Measurements from ENCODE around the gene EFCAB8. TPM values are rescaled to one million over a fixed set of nuclear protein-coding genes. Genes with fewer than 3 reads are reported as not detected.

Gene EFCAB8
- total and polyA plus RNA-seq, 2 donors from 2014 or later = 0.13 TPM; not detected in 1

- H3K4me1 ChIP-seq (ENCODE audit: control insufficient read depth in 2 of 3, insufficient read depth in 2 of 3, low read depth in 1 of 3, low read length in 3 of 3) = no peaks in the 10 kb centered on the region
- intact Hi-C loops (cut with DNase I) = no loop called here
- no peak for DNase-seq
- H3K27me3 ChIP-seq (ENCODE audit: control insufficient read depth, insufficient read depth, low read length) = no peaks in the 10 kb centered on the region
- FAIRE-seq = no peak
- H3K9me3 ChIP-seq (ENCODE audit: control insufficient read depth in 2 of 3, insufficient read depth in 1 of 3, low read length in 3 of 3) = no peaks in the 10 kb centered on the region
- H3K9ac ChIP-seq (ENCODE audit: low read length in 3 of 3) = no peak overlapping the region
- H3K27ac ChIP-seq (ENCODE audit: low read depth in 2 of 2, low read length in 2 of 2) = no peak overlapping the region
- no peaks in the 10 kb centered on the region for H3K36me3 ChIP-seq (ENCODE audit: control insufficient read depth in 2 of 3, insufficient read depth in 3 of 3, low read length in 3 of 3)
- H3K4me3 ChIP-seq (ENCODE audit: low read length in 3 of 3) = no peak overlapping the region
- TF ChIP-seq CTCF (IDR thresholded peaks at IDR 0.05; ENCODE audit: borderline replicate concordance, extremely low read depth, insufficient read depth) = no peak
Observed at GRCh38 chr20:32979201-32979998, 120.7 kb downstream of the EFCAB8 start.

GRCh38 chr20:32980131-32980941 lies 121.6 kb downstream of the EFCAB8 start:
- intact Hi-C loops (cut with DNase I) = no loop called here
- no peak overlapping the region for H3K27ac ChIP-seq (ENCODE audit: low read depth in 2 of 2, low read length in 2 of 2)
- no peaks in the 10 kb centered on the region for H3K27me3 ChIP-seq (ENCODE audit: control insufficient read depth, insufficient read depth, low read length)
- no peak overlapping the region for H3K4me3 ChIP-seq (ENCODE audit: low read length in 3 of 3)
- FAIRE-seq (no peak), DNase-seq (no peak)
- H3K9me3 ChIP-seq (ENCODE audit: control insufficient read depth in 2 of 3, insufficient read depth in 1 of 3, low read length in 3 of 3) = no peaks in the 10 kb centered on the region
- H3K36me3 ChIP-seq (ENCODE audit: control insufficient read depth in 2 of 3, insufficient read depth in 3 of 3, low read length in 3 of 3) = no peaks in the 10 kb centered on the region
- no peak for TF ChIP-seq CTCF (IDR thresholded peaks at IDR 0.05; ENCODE audit: borderline replicate concordance, extremely low read depth, insufficient read depth)
- H3K9ac ChIP-seq (ENCODE audit: low read length in 3 of 3) = no peak overlapping the region
- H3K4me1 ChIP-seq (ENCODE audit: control insufficient read depth in 2 of 3, insufficient read depth in 2 of 3, low read depth in 1 of 3, low read length in 3 of 3) = no peaks in the 10 kb centered on the region

- no peak for TF ChIP-seq CTCF (IDR thresholded peaks at IDR 0.05; ENCODE audit: borderline replicate concordance, extremely low read depth, insufficient read depth)
- intact Hi-C loops (cut with DNase I) = no loop called here
- H3K4me3 ChIP-seq (ENCODE audit: low read length in 3 of 3) = no peak overlapping the region
- no peaks in the 10 kb centered on the region for H3K4me1 ChIP-seq (ENCODE audit: control insufficient read depth in 2 of 3, insufficient read depth in 2 of 3, low read depth in 1 of 3, low read length in 3 of 3)
- H3K9ac ChIP-seq (ENCODE audit: low read length in 3 of 3) = no peak overlapping the region
- no peaks in the 10 kb centered on the region for H3K27me3 ChIP-seq (ENCODE audit: control insufficient read depth, insufficient read depth, low read length)
- H3K27ac ChIP-seq (ENCODE audit: low read depth in 2 of 2, low read length in 2 of 2) = no peak overlapping the region
- H3K9me3 ChIP-seq (ENCODE audit: control insufficient read depth in 2 of 3, insufficient read depth in 1 of 3, low read length in 3 of 3) = no peaks in the 10 kb centered on the region
- DNase-seq = no peak
- H3K36me3 ChIP-seq (ENCODE audit: control insufficient read depth in 2 of 3, insufficient read depth in 3 of 3, low read length in 3 of 3) = no peaks in the 10 kb centered on the region
- no peak for FAIRE-seq
Observed at GRCh38 chr20:32980990-32981389, 122.3 kb downstream of the EFCAB8 start.

Data from kidney (tissue), 14 donors.